Gastrocnemius medialis (tissue), 4 donors: ENCODE results near the gene FBXO44.

ENCODE experiments used
- POLR2A ChIP-seq, 2 donors: fragments of 450-650 bp; IDR thresholded peaks; one replicate each; pipeline ENCODE4 v1.6.1; 2017; ENCODE audit warnings: antibody characterized with exemption in 2 of 2, mild to moderate bottlenecking in 2 of 2, moderate library complexity in 2 of 2
- TF ChIP-seq, protein P1 (sequence below), 5 experiments: fragments of 450-650 bp in 3 of 5; fragments of 200-600 bp in 2 of 5; sonication (generic) in 2 of 5; IDR thresholded peaks in 4 of 5; conservative IDR thresholded peaks in 1 of 5; 1 replicate in 4 of 5; 2 replicates in 1 of 5; pipeline ENCODE4 v1.5.1; 2016 to 2019; ENCODE audit warnings: antibody characterized with exemption in 5 of 5, mild to moderate bottlenecking in 3 of 5, moderate library complexity in 3 of 5

DNA sequence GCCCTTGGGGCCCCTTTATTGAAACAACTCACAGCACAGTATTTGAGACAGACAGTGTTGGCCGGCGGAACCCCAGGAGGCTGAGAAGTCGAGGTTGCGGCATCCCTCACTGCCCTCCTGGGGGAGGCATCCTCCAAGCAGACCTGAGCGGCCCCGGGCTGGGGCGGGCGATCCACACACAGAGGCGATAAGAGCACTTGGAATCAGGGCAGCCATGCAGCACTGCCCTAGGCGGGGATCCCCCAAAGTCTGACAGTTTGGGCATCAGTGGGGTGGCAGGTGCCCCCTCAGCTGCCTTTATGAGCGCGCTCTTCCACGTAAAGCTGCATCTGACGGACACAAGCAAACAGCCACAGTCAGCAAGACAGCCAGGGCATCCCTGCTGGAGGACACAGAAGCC is 19.8 kb downstream of the FBXO44 start:
- no peak for TF ChIP-seq POLR2A (IDR thresholded peaks at IDR 0.05)
- TF ChIP-seq, protein P1, sequence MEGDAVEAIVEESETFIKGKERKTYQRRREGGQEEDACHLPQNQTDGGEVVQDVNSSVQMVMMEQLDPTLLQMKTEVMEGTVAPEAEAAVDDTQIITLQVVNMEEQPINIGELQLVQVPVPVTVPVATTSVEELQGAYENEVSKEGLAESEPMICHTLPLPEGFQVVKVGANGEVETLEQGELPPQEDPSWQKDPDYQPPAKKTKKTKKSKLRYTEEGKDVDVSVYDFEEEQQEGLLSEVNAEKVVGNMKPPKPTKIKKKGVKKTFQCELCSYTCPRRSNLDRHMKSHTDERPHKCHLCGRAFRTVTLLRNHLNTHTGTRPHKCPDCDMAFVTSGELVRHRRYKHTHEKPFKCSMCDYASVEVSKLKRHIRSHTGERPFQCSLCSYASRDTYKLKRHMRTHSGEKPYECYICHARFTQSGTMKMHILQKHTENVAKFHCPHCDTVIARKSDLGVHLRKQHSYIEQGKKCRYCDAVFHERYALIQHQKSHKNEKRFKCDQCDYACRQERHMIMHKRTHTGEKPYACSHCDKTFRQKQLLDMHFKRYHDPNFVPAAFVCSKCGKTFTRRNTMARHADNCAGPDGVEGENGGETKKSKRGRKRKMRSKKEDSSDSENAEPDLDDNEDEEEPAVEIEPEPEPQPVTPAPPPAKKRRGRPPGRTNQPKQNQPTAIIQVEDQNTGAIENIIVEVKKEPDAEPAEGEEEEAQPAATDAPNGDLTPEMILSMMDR (IDR thresholded peaks at IDR 0.05 in 4 of 5, conservative IDR thresholded peaks at IDR 0.05 in 1 of 5) = no peak
